H1 (cell line): ENCODE measurements around the gene CREG2. TPM values are rescaled to one million over a fixed set of nuclear protein-coding genes. Genes with fewer than 3 reads are reported as not detected.

Source experiments
- CTCF ChIA-PET: fragments of 300-600 bp; sonication (Branson Sonifier 250); formaldehyde crosslinking; loops from one replicate; lab custom pipeline; 2021; ENCODE audit not compliant: partially characterized antibody; lab: Charles Lee
- POLR2A ChIA-PET: fragments of 300-600 bp; sonication (Branson Sonifier 250); formaldehyde crosslinking; loops from one replicate; lab custom pipeline; 2021; ENCODE audit warnings: inconsistent platforms; ENCODE audit not compliant: partially characterized antibody; lab: Charles Lee
- DNase-seq, 2 experiments: peaks; one replicate each; pipeline versions ENCODE4 v3.0.0 to v3.0.0-alpha.2; 2010 to 2022; ENCODE audit warnings: low spot score in 2 of 2, low read depth in 1 of 2, mixed read lengths in 1 of 2
- FAIRE-seq: peaks from 2 replicates; lab custom pipeline; 2011; peaks lifted over from hg19 to GRCh38; lab: Jason Lieb, UNC
- H2AFZ ChIP-seq: 2 replicates; pipeline ENCODE4 v1.8.1; 2012; ENCODE audit warnings: low read length, inconsistent platforms
- H2AK5ac ChIP-seq: 2 replicates; pipeline ENCODE4 v1.6.1; 2013; ENCODE audit warnings: low read depth, low read length
- H2BK120ac ChIP-seq: replicated peaks from 2 replicates; pipeline ENCODE3; 2013; ENCODE audit warnings: low read depth, low read length, inconsistent platforms
- H2BK12ac ChIP-seq: 2 replicates; pipeline ENCODE4 v1.6.1; 2013; ENCODE audit warnings: low read depth, low read length
- H2BK15ac ChIP-seq: 2 replicates; pipeline ENCODE4 v1.6.1; 2013; ENCODE audit warnings: low read length
- H2BK20ac ChIP-seq: 2 replicates; pipeline ENCODE4 v1.6.1; 2013; ENCODE audit warnings: low read length
- H2BK5ac ChIP-seq: 2 replicates; pipeline ENCODE4 v1.6.1; 2013; ENCODE audit warnings: low read depth, low read length
- H3K14ac ChIP-seq: 2 replicates; pipeline ENCODE4 v1.6.1; 2013; ENCODE audit warnings: inconsistent platforms; ENCODE audit not compliant: insufficient read length
- H3K18ac ChIP-seq: 2 replicates; pipeline ENCODE4 v1.6.1; 2013; ENCODE audit warnings: low read length; ENCODE audit errors: extremely low read depth
- H3K23ac ChIP-seq: 2 replicates; pipeline ENCODE4 v1.6.1; 2013; ENCODE audit warnings: inconsistent platforms; ENCODE audit not compliant: insufficient read length
- H3K23me2 ChIP-seq: 2 replicates; pipeline ENCODE4 v1.6.1; 2013; ENCODE audit warnings: low read depth, low read length
- H3K27ac ChIP-seq: 2 replicates; pipeline ENCODE4 v1.6.1; 2011; ENCODE audit warnings: low read depth, low read length, inconsistent platforms
- H3K27me3 ChIP-seq, 4 experiments: replicated peaks in 1 of 4; 1 replicate in 1 of 4; 2 replicates in 3 of 4; pipeline versions ENCODE4 v1.6.1 to v1.8.1; 2011 to 2013; ENCODE audit warnings: low read length in 3 of 4, mild to moderate bottlenecking in 3 of 4, inconsistent platforms in 2 of 4, mixed read lengths in 2 of 4, moderate library complexity in 1 of 4; ENCODE audit not compliant: control insufficient read depth in 3 of 4, insufficient read depth in 3 of 4; ENCODE audit errors: extremely low read depth in 1 of 4
- H3K36me3 ChIP-seq, 4 experiments: 2 replicates each; pipeline versions ENCODE4 v1.6.1 to v1.8.1; 2011 to 2013; ENCODE audit warnings: mild to moderate bottlenecking in 4 of 4, low read length in 3 of 4, moderate library complexity in 2 of 4, control low read depth in 1 of 4, inconsistent platforms in 1 of 4; ENCODE audit not compliant: insufficient read depth in 4 of 4, control insufficient read depth in 2 of 4
- H3K4ac ChIP-seq: replicated peaks from 2 replicates; pipeline ENCODE3; 2013; ENCODE audit warnings: low read length, low read depth, mixed read lengths, inconsistent platforms; ENCODE audit not compliant: insufficient read length
- H3K4me1 ChIP-seq, 4 experiments: replicated peaks in 1 of 4; 1 replicate in 1 of 4; 2 replicates in 3 of 4; pipeline versions ENCODE4 v1.6.1 to v1.8.1; 2011 to 2013; ENCODE audit warnings: low read length in 3 of 4, inconsistent platforms in 2 of 4, mixed read lengths in 1 of 4; ENCODE audit not compliant: insufficient read depth in 4 of 4, control insufficient read depth in 3 of 4
- H3K4me2 ChIP-seq, 2 experiments: 2 replicates each; pipeline versions ENCODE4 v1.6.1 to v1.8.1; 2011 to 2013; ENCODE audit warnings: low read depth in 2 of 2, low read length in 2 of 2, control low read depth in 1 of 2, inconsistent platforms in 1 of 2, mild to moderate bottlenecking in 1 of 2; ENCODE audit not compliant: insufficient read depth in 1 of 2
- H3K4me3 ChIP-seq, 4 experiments: fragments of 200-600, 300-600 bp in 1 of 4; sonication (generic), shearing (Covaris generic), sonication (Bioruptor Twin) in 1 of 4; 2 replicates each; pipeline versions ENCODE4 v1.5.1 to v1.8.1; 2011 to 2016; ENCODE audit warnings: low read length in 4 of 4, low read depth in 3 of 4, control low read depth in 2 of 4, inconsistent platforms in 2 of 4, mild to moderate bottlenecking in 2 of 4, mixed read lengths in 1 of 4, moderate library complexity in 1 of 4; ENCODE audit not compliant: insufficient read depth in 2 of 4; ENCODE audit errors: extremely low read depth in 1 of 4
- H3K56ac ChIP-seq: replicated peaks from 2 replicates; pipeline ENCODE3; 2013; ENCODE audit warnings: low read depth, mild to moderate bottlenecking, mixed read lengths, low read length, inconsistent platforms; ENCODE audit not compliant: insufficient read length
- H3K79me1 ChIP-seq: 2 replicates; pipeline ENCODE4 v1.6.1; 2013; ENCODE audit warnings: low read depth, low read length, control low read depth
- H3K79me2 ChIP-seq, 2 experiments: 2 replicates each; pipeline versions ENCODE4 v1.6.1 to v1.8.1; 2012 to 2013; ENCODE audit warnings: low read length in 2 of 2, mild to moderate bottlenecking in 2 of 2, inconsistent platforms in 1 of 2; ENCODE audit not compliant: insufficient read depth in 2 of 2, control insufficient read depth in 1 of 2
- H3K9ac ChIP-seq, 4 experiments: replicated peaks in 1 of 4; 1 replicate in 1 of 4; 2 replicates in 3 of 4; pipeline versions ENCODE4 v1.6.1 to v1.8.1; 2011 to 2013; ENCODE audit warnings: low read depth in 3 of 4, low read length in 3 of 4, control low read depth in 2 of 4, mild to moderate bottlenecking in 2 of 4, moderate library complexity in 2 of 4, inconsistent platforms in 1 of 4; ENCODE audit errors: extremely low read depth in 1 of 4
- H3K9me3 ChIP-seq, 2 experiments: 2 replicates each; pipeline versions ENCODE4 v1.6.1 to v1.8.1; 2012 to 2013; ENCODE audit warnings: mild to moderate bottlenecking in 2 of 2, moderate library complexity in 2 of 2, control low read depth in 1 of 2, inconsistent platforms in 1 of 2, low read depth in 1 of 2, low read length in 1 of 2, mixed read lengths in 1 of 2; ENCODE audit not compliant: insufficient read depth in 2 of 2
- H4K20me1 ChIP-seq, 2 experiments: replicated peaks in 1 of 2; 2 replicates each; pipeline versions ENCODE3 to v1.8.1; 2011 to 2013; ENCODE audit warnings: inconsistent platforms in 2 of 2, low read length in 2 of 2, mild to moderate bottlenecking in 1 of 2; ENCODE audit not compliant: insufficient read depth in 2 of 2, control insufficient read depth in 1 of 2
- H4K5ac ChIP-seq: 2 replicates; pipeline ENCODE4 v1.6.1; 2013; ENCODE audit warnings: low read length, low read depth, mixed read lengths, inconsistent platforms; ENCODE audit not compliant: insufficient read length
- H4K8ac ChIP-seq: 2 replicates; pipeline ENCODE4 v1.8.0; 2013; ENCODE audit warnings: mild to moderate bottlenecking, moderate library complexity, low read length, inconsistent platforms; ENCODE audit not compliant: insufficient read depth; ENCODE audit errors: extremely low read depth
- H4K91ac ChIP-seq: replicated peaks from 2 replicates; pipeline ENCODE3; 2013; ENCODE audit warnings: low read length, mixed read lengths, inconsistent platforms; ENCODE audit not compliant: insufficient read length
- CTCF ChIP-seq, 3 experiments: IDR thresholded peaks; 1 replicate in 2 of 3; 2 replicates in 1 of 3; pipeline versions ENCODE4 v1.5.1 to v1.6.1; 2011; ENCODE audit warnings: low read length in 3 of 3, mild to moderate bottlenecking in 3 of 3, inconsistent platforms in 2 of 3, low read depth in 1 of 3, moderate library complexity in 1 of 3; ENCODE audit not compliant: insufficient read depth in 1 of 3; ENCODE audit errors: control extremely low read depth in 1 of 3
- KDM4A ChIP-seq: IDR thresholded peaks from one replicate; pipeline ENCODE4 v1.7.1; 2012; ENCODE audit warnings: low read depth, mild to moderate bottlenecking, moderate library complexity, low read length, inconsistent platforms; ENCODE audit not compliant: severe bottlenecking
- MAFK ChIP-seq: IDR thresholded peaks from 2 replicates; pipeline ENCODE4 v1.6.1; 2012; ENCODE audit warnings: low read depth, mild to moderate bottlenecking, improper control_type of control experiment, low read length
- RAD21 ChIP-seq, 2 experiments: IDR thresholded peaks in 1 of 2; conservative IDR thresholded peaks in 1 of 2; 2 replicates each; pipeline ENCODE4 v1.6.1; 2011; ENCODE audit warnings: low read depth in 2 of 2, low read length in 2 of 2, improper control_type of control experiment in 1 of 2, inconsistent platforms in 1 of 2, mild to moderate bottlenecking in 1 of 2, moderate library complexity in 1 of 2
- SRF ChIP-seq: IDR thresholded peaks from 2 replicates; pipeline ENCODE4 v1.6.1; 2011; ENCODE audit warnings: mild to moderate bottlenecking, low read depth, low read length, moderate library complexity
- USF2 ChIP-seq: IDR thresholded peaks from 2 replicates; pipeline ENCODE4 v1.6.1; 2011; ENCODE audit warnings: low read length, improper control_type of control experiment
- YY1 ChIP-seq: IDR thresholded peaks from 2 replicates; pipeline ENCODE4 v1.6.1; 2011; ENCODE audit warnings: low read depth, mild to moderate bottlenecking, low read length
- WGBS, 2 experiments: shearing (Covaris generic) in 1 of 2; methylation state at CpG; one replicate each; pipeline versions ENCODE4 v1.1.6 to v1.1.7; 2013 to 2015; ENCODE audit warnings: low lambda C conversion rate in 2 of 2, mixed read lengths in 2 of 2, inconsistent platforms in 1 of 2, low coverage in 1 of 2, missing lambda C conversion rate in 1 of 2; ENCODE audit not compliant: insufficient replicate concordance in 2 of 2, insufficient coverage in 1 of 2, insufficient read length in 1 of 2; ENCODE audit errors: extremely low coverage in 1 of 2, missing lambda C conversion rate in 1 of 2; 5-methylcytosine and 5-hydroxymethylcytosine counted together
- polyA plus RNA-seq, 7 experiments: library from polyadenylated mRNA; depleted of rRNA in 3 of 7; stranded (reverse) in 5 of 7; unstranded in 2 of 7; fragments of >200 nt in 5 of 7; fragments of 200-250 nt in 2 of 7; gene quantifications; 1 replicate in 5 of 7; 2 replicates in 1 of 7; 4 replicates in 1 of 7; pipeline versions ENCODE4 v1.2.1 to v1.2.3, GENCODE V29; 2011 to 2013; ENCODE audit warnings: missing spikeins in 2 of 7, mixed read lengths in 2 of 7
- total RNA-seq: library from RNA; stranded (reverse); fragmentation: NEBNext Ultra II Directional; extraction: Animal tissue kit (Norgen Biotek cat#: 25700); gene quantifications from 2 replicates; pipeline ENCODE4 v1.2.1, GENCODE V29; 2021

CREG2 gene
- total and polyA plus RNA-seq, 2 of the 8 experiments (the other 6 are each of a cell fraction or from before 2014, with no cell fraction given) = 2.0 to 2.2 TPM

- FAIRE-seq = peak; percentile 66
- peak overlapping the region; percentile 42 for H2AFZ ChIP-seq
Measured at GRCh38 chr2:101341901-101342624, 45.2 kb downstream of the CREG2 start.

More at GRCh38 chr2:101341901-101342624, 45.2 kb downstream of the CREG2 start:
- POLR2A ChIA-PET = interaction anchor here (1.1 to 1.8 kb wide), 4 partner anchors 9 to 45 kb away, joined by 3 to 7 read pairs (median 4); partner anchors contain the start of gene CREG2
- Histone ChIP-seq H4K20me1 (no peaks in the 10 kb centered on the region), H3K79me2 (no peaks in the 10 kb centered on the region), H3K23ac (no peak overlapping the region), H3K14ac (no peak overlapping the region), H3K79me1 (no peaks in the 10 kb centered on the region), H3K18ac (peak overlapping the region; percentile 85), H2AK5ac (no peak overlapping the region), H3K4me3 (no peak overlapping the region), H3K27me3 (no peaks in the 10 kb centered on the region), H4K5ac (no peak overlapping the region), H3K4me2 (0 out of 4 replicates have a peak overlapping the region, but pooled peaks of 1 of the 2 experiments have one; percentile 12), H3K9me3 (no peaks in the 10 kb centered on the region; a peak in 1 of 4 replicates), H3K9ac (no peak overlapping the region), H3K4me1 (peaks cover 7 to 19% (median 12%) of the 10 kb centered on the region in 4 experiments), H4K8ac (0 out of 2 replicates have a peak overlapping the region, but pooled peaks have one; percentile 20), H2BK12ac (peak overlapping the region; percentile 78; the same call in 1 of the 2 replicates), H3K4ac (no peak overlapping the region), H2BK15ac (peak overlapping the region; percentile 25; the same call in 1 of the 2 replicates), H3K27ac (no peak overlapping the region), H2BK20ac (peak overlapping the region; percentile 100), H2BK5ac (peak overlapping the region; percentile 60; the same call in 1 of the 2 replicates), H3K56ac (no peak overlapping the region), H3K23me2 (no peaks in the 10 kb centered on the region), H2BK120ac (peak overlapping the region; percentile 9), H4K91ac (peak overlapping the region; percentile 82), H3K36me3 (no peaks in the 10 kb centered on the region)
- peak; percentile 68 to 97 for DNase-seq
- TF ChIP-seq MAFK = peak; percentile 86
- peak; percentile 74 to 88 (median 85) for TF ChIP-seq CTCF (IDR thresholded peaks at IDR 0.05; ENCODE audit: control extremely low read depth in 1 of 3, insufficient read depth in 1 of 3, low read depth in 1 of 3, low read length in 3 of 3)
- peak; percentile 18; the same call in 1 of the 2 replicates for TF ChIP-seq SRF
- TF ChIP-seq USF2 = no peak
- TF ChIP-seq RAD21 (IDR thresholded peaks at IDR 0.05 in 1 of 2, conservative IDR thresholded peaks at IDR 0.05 in 1 of 2; ENCODE audit: low read depth in 2 of 2, low read length in 2 of 2) = peak; percentile 86 to 89
- TF ChIP-seq YY1 = peak; percentile 54; the same call in 1 of the 2 replicates
- no peak for TF ChIP-seq KDM4A
- CTCF ChIA-PET = interaction anchor here (0.6 to 5.2 kb wide), 34 partner anchors 9 to 664 kb away, joined by 3 to 48 read pairs (median 6); partner anchors contain the start of gene CREG2
- 51% methylated on average over 21 of the region's 21 CpGs; no CpG with 5 or more reads in 1 of the 2 experiments for WGBS, 2 experiments
